ENCODE measurements around the gene ZNRF1. TPM values are rescaled to one million over a fixed set of nuclear protein-coding genes. Genes with fewer than 3 reads are reported as not detected.
A peak's percentile ranks its signal among the peaks of the same experiment; 100 is the strongest.

Gene ZNRF1
- total RNA-seq, 4 donors from 2014 or later = 28.5 to 58.4 (median 40.4) TPM

GRCh38 chr16:74990832-74991231 lies 8.0 kb upstream of the ZNRF1 start:
- 94 to 100% methylated on average over 4 to 10 of the region's 10 CpGs for WGBS, 2 donors (ENCODE audit: low coverage in 1 of 2)
- no peak overlapping the region for H3K27ac ChIP-seq
- intact Hi-C loops (cut with DNase I; ENCODE audit: low total_unique reads) (no loop called here), in situ Hi-C loops (cut with MboI; ENCODE audit: low pct_ligation_motif_present in 1 of 4, low pct_unique_long_range_greater_than_20kb in 1 of 4, low sequenced_read_pairs in 3 of 4) (loop anchor here in 2 of 4 donors (10.0 to 25.0 kb wide), 2 partner anchors 114 to 396 kb away; no protein-coding TSS in a partner anchor)
- no peak for DNase-seq
- H3K36me3 ChIP-seq = no peaks in the 10 kb centered on the region
- no peak overlapping the region for H3K4me3 ChIP-seq
- no peaks in the 10 kb centered on the region for H3K9me3 ChIP-seq
- TF ChIP-seq POLR2A (IDR thresholded peaks at IDR 0.05) (no peak), EP300 (IDR thresholded peaks at IDR 0.05; ENCODE audit: low read depth) (no peak), CTCF (IDR thresholded peaks at IDR 0.05) (no peak), POLR2AphosphoS5 (IDR thresholded peaks at IDR 0.05) (no peak)
- peaks cover 0 to 14% (median 11%) of the 10 kb centered on the region in 4 donors for H3K4me1 ChIP-seq
- H3K27me3 ChIP-seq = no peaks in the 10 kb centered on the region

GRCh38 chr16:74991268-74991592 lies 7.6 kb upstream of the ZNRF1 start:
- no peak for DNase-seq
- peaks cover 0 to 14% (median 11%) of the 10 kb centered on the region in 4 donors for H3K4me1 ChIP-seq
- TF ChIP-seq CTCF (IDR thresholded peaks at IDR 0.05) = no peak
- TF ChIP-seq POLR2AphosphoS5 (IDR thresholded peaks at IDR 0.05) = no peak
- no peak for TF ChIP-seq EP300 (IDR thresholded peaks at IDR 0.05; ENCODE audit: low read depth)
- TF ChIP-seq POLR2A (IDR thresholded peaks at IDR 0.05) = no peak
- H3K4me3 ChIP-seq = no peak overlapping the region
- no peaks in the 10 kb centered on the region for H3K27me3 ChIP-seq
- WGBS, 2 donors (ENCODE audit: low coverage in 1 of 2) = 55 to 93% methylated on average over 3 to 5 of the region's 5 CpGs
- peak overlapping the region in 2 of 4 donors; percentile 73 to 74 for H3K27ac ChIP-seq
- intact Hi-C loops (cut with DNase I; ENCODE audit: low total_unique reads) = no loop called here
- H3K36me3 ChIP-seq = no peaks in the 10 kb centered on the region
- in situ Hi-C loops (cut with MboI; ENCODE audit: low pct_ligation_motif_present in 1 of 4, low pct_unique_long_range_greater_than_20kb in 1 of 4, low sequenced_read_pairs in 3 of 4) = loop anchor here in 2 of 4 donors (10.0 to 25.0 kb wide), 2 partner anchors 114 to 396 kb away; no protein-coding TSS in a partner anchor
- no peaks in the 10 kb centered on the region for H3K9me3 ChIP-seq

- Histone ChIP-seq H3K27ac (peak overlapping the region; percentile 42 to 74 (median 58)), H3K36me3 (no peaks in the 10 kb centered on the region), H3K27me3 (no peaks in the 10 kb centered on the region), H3K4me3 (peak overlapping the region in 1 of 4 donors; percentile 0), H3K9me3 (no peaks in the 10 kb centered on the region), H3K4me1 (peaks cover 0 to 14% (median 11%) of the 10 kb centered on the region in 4 donors)
- DNase-seq = no peak
- intact Hi-C loops (cut with DNase I; ENCODE audit: low total_unique reads) (no loop called here), in situ Hi-C loops (cut with MboI; ENCODE audit: low pct_ligation_motif_present in 1 of 4, low pct_unique_long_range_greater_than_20kb in 1 of 4, low sequenced_read_pairs in 3 of 4) (loop anchor here in 2 of 4 donors (10.0 to 25.0 kb wide), 2 partner anchors 113 to 396 kb away; no protein-coding TSS in a partner anchor)
- TF ChIP-seq POLR2A (IDR thresholded peaks at IDR 0.05) (no peak), POLR2AphosphoS5 (IDR thresholded peaks at IDR 0.05) (no peak), EP300 (IDR thresholded peaks at IDR 0.05; ENCODE audit: low read depth) (no peak), CTCF (IDR thresholded peaks at IDR 0.05) (no peak)
- 34 to 44% methylated on average over 7 to 13 of the region's 13 CpGs for WGBS, 2 donors (ENCODE audit: low coverage in 1 of 2)
These were observed 7.0 kb upstream of the ZNRF1 start for GRCh38 chr16:74991593-74992403.

- TF ChIP-seq EP300 (IDR thresholded peaks at IDR 0.05; ENCODE audit: low read depth) = no peak
- no peak for TF ChIP-seq CTCF (IDR thresholded peaks at IDR 0.05)
- TF ChIP-seq POLR2AphosphoS5 (IDR thresholded peaks at IDR 0.05) = no peak
- TF ChIP-seq POLR2A (IDR thresholded peaks at IDR 0.05) = no peak
- no peaks in the 10 kb centered on the region for H3K27me3 ChIP-seq
- peaks cover 0 to 35% (median 29%) of the 10 kb centered on the region in 4 donors for H3K4me1 ChIP-seq
- H3K4me3 ChIP-seq = no peak overlapping the region
- 92 to 100% methylated on average over 1 of the region's 1 CpG for WGBS, 2 donors (ENCODE audit: low coverage in 1 of 2)
- in situ Hi-C loops (cut with MboI; ENCODE audit: low pct_ligation_motif_present in 1 of 4, low pct_unique_long_range_greater_than_20kb in 1 of 4, low sequenced_read_pairs in 3 of 4) = loop anchor here in 2 of 4 donors (10.0 to 25.0 kb wide), 2 partner anchors 109 to 391 kb away; no protein-coding TSS in a partner anchor
- intact Hi-C loops (cut with DNase I; ENCODE audit: low total_unique reads) = no loop called here
- DNase-seq = no peak
- no peaks in the 10 kb centered on the region for H3K36me3 ChIP-seq
- no peaks in the 10 kb centered on the region for H3K9me3 ChIP-seq
- H3K27ac ChIP-seq = no peak overlapping the region
These were observed 2.8 kb upstream of the ZNRF1 start for GRCh38 chr16:74995986-74996385.
